ENCODE results near the gene SLC12A7.
"Not testable (repeated sequence)": the region's sequence is repeated elsewhere in the genome, so short reads cannot be mapped to it uniquely, and the experiment has no call there.

The SLC12A7 gene

GRCh38 chr5:1109542-1110306 lies 2.1 kb downstream of the SLC12A7 start:
- DNase-seq, result no peak

DNA sequence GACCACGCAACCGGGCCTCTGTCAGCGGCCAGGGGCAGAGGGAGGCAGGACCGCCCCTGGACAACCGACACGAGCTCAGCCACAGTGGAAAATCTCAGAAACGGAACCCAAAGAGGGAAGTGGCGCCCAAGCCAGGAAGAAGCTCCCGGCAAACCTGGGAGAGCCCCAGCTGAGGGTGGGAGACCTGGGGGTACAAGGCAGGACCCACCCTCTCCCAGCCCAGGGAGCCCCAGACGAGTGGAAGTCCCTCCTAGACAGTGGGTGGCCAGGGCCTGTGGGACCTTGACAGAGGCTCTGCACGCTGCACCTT lies 3.0 kb downstream of the SLC12A7 start:
- no peak for DNase-seq

DNA sequence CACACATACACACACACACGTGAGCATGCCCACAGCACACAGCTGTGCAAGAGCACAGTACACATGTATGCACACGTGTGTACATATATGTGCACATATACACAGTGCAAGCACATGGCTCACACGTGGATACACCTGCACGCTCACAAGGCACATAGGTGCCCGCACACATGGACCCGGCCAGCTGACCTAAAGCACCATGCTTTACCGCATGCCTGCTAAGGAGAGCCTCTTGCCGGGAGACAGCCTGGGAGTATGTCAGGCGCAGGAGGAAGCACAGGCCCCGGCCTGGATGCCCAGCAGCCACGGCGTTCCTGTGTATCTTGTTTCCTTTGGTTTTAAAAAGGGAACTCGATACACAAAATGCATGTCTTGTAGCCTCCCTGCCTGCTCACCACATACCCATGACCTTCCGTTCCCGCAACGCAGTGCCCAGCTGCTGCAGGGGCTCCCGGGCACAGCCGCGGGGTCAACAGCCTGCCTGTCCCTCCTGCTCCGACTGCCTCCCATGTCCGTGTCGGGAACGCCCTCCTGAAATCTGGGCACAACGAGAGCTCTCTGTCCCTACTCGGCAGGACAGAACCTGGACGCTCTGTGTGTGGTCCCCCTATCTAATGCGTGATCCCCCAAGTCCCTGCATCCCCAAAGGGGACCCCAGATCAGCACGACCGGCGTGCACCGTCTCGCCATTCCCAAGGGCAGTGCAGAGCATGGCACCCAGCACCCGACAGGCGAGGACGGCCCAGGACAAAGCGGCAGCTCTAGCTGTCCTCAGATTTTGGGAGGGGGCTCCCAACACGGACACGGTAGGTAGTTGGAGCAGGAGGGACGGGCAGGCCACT lies 3.6 kb downstream of the SLC12A7 start:
- no peak for DNase-seq

DNA sequence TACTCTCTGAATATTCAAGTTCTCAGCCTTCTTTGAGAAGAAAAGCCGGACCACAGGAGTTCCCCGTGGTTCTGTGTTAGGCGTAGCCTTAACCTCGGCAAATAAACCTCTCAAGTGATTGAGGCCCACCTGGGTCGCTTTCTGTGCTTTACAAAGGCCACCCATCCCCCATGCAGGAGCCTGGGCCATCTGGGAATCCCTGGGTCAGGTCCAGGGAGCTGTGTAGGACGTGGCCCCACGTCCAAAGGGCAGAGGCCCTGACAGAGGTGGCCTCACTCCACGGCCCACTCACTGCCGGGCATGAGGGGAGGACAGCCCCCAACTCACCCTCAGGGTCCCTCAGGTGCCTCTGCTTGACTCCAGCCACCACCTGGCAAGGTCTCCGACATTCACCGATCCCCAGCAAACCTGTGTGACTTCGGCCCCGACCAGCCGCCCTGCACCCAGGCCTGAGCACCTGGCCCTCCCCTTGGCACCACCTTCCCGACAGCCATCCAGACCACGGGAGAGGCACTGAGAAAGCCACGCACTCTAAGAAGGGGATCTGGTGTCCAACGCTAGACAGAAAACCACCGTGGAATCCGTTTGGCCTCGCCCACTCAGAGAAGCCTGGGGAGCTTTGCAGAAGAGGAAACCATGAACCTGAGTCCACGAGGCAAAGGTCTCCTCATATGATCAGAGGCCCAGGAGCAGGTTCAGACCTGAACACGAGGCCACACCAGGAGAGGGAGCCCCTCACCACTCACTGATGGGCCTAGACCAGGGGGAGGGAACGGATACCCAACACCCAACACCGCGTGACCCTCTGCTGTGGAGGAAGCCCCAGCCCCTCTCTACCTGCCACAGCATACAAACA lies 4.5 kb downstream of the SLC12A7 start:
- DNase-seq, result no peak

DNA sequence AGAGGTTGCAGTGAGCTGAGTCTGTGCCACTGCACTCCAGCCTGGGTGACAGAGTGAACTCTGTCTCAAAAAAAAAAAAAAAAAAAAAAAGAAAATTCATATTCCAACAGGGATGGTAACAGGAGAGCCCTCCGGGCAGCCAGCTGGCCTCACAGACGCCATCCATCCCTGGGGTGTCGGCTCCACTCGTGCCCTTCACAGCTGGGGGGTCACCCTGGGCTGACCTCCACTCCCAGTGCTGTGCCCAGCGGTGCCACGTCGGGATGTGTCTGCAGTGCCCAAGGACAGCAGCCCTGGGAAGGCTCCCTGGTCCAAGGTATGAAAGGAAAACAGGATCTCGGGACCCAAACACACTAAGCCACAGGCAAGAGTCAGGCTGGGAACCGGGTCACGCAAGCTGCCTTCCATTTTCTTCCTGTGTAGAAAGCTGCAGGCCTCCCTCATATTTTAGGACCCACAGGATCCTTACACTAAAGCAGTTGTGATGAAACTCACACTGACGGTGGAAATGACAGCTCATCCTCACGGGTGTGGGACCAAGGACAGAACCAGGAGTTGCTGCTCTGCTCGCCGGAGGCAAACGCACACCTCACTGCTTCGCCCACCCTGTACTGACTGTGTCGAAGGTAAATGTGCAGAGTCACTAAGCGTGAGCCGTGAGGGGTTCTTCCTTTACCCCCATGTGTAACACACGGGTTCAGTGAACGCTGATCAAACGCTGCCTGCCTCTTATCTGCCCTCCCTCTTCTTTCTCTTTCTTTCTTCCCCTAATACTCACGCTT lies 5.3 kb downstream of the SLC12A7 start:
- DNase-seq, result no peak

DNA sequence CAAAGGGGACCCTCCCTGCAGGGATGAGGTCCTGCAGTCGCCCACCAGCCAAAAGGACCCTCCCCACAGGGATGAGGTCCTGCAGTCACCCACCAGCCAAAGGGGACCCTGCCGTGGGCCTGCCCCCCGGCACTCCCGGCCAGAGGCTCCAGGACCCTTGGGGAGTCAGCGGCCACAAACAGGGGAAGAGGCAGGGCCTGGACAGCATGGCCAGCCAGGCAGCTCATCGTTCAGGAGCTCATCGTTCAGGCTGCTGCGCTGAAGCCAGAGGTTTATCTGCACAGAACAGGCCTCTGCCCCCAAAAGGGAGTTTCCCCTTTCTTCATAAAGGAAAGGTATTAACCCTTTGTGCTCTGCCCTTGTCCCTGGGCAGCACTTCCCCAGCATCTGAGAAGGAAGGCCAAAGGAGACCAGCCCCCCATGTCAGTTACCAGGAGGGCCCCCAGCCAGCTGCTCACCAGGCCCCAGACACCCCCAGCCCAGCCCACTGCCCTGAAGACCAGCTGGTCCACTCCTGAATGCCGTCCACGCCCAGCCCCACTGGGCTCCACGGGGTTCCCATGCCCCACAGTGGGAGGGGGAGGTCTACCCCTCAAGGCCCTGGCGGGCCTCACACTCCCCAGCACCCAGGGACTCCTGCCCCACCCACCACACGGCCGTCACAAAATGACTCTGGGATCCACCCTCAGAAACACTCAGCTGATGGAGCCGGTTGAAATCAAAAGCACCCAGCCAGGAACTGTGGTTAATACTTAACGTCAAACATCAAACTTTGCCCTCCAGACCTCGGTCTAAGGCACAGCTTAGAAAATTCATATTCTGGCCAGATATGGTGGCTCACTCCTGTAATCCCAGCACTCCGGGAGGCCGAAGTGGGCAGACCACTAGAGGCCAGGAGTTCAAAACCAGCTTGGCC lies 6.3 kb downstream of the SLC12A7 start:
- DNase-seq, result no peak

- DNase-seq, result no peak
Measured at GRCh38 chr5:1104327-1105006, 7.4 kb downstream of the SLC12A7 start.

DNA sequence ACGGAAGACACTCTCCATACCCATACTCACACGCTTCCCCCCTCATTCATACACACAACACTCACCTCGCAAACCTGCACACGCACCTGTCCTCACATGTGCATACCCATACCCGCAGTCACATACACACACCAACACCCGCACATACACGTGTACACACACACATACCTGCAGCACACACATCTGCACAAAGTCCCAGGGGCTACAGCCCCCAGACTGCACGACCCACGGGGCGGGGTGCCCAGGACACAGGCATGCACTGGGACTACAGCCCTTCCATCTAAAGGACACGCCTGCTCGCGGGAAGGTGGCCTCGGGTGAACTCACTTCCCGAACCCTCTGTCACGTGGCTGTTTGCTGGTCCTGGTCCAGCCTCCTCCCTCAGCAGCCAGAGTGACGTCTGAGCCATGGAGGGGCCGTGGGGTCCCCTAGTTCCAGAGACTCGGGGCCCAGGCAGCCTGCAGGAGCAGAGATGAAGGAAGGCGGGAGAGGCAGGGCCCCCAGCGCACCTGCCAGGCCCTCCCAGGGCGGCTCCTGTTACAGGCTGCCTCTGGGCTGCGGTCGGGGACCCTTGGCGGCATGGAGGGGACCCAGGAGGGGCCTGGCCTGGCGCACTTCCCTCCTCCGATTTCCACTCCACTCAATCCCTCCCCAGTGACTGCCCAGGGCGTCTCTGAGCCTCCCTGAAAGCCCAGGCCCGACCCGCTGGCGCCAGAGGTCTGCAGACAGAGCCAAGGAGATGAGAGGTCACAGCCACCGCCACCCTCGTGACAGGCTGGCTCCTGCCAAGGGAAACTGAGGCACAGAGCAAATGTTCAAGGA lies 8.1 kb downstream of the SLC12A7 start:
- peak; percentile 72 for DNase-seq

GRCh38 chr5:1103093-1103492 lies 8.8 kb downstream of the SLC12A7 start:
- no peak for DNase-seq

DNA sequence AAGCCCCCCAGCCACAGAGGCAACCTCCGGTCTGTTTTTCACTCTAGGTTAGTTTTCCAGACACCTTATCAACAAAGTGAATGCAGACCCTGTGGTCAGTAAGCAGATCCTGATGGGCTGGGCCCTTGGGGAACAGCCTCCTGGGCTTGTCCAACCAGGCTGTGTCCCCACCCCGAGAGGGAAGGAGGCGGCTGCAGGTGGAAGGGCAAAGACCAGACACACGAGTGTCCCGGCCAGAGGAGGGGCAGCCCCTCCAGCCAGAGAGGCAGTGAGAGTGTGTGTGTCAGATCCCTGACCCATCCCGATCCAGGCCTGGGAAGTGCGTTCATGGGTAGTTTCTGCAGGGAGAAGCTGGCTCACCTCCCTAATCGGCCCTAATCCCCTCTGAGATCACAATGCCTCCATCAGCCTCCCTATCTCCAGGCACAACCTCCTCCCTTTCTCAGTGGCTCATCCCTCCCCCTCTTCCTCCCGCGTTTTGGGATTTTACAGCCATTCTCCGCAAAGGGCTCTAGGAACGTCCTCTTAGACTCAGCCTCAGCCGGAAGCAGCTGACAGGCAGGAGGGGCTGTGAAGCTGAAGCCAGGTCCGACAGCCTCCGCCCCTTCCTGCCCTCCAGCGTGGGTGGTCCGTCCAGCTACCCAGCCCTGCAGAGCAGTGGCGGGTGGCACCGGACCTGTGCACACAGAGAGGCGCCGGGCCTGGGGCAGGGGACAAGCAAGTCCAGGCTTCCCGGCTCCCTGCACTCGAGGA lies 9.7 kb downstream of the SLC12A7 start:
- peak; percentile 65 for DNase-seq

- DNase-seq, result no peak
Measured at GRCh38 chr5:1100664-1101574, 10.9 kb downstream of the SLC12A7 start.

- no peak for DNase-seq
Measured at GRCh38 chr5:1099926-1100663, 11.8 kb downstream of the SLC12A7 start.

GRCh38 chr5:1098986-1099597 lies 12.8 kb downstream of the SLC12A7 start:
- no peak for DNase-seq

DNA sequence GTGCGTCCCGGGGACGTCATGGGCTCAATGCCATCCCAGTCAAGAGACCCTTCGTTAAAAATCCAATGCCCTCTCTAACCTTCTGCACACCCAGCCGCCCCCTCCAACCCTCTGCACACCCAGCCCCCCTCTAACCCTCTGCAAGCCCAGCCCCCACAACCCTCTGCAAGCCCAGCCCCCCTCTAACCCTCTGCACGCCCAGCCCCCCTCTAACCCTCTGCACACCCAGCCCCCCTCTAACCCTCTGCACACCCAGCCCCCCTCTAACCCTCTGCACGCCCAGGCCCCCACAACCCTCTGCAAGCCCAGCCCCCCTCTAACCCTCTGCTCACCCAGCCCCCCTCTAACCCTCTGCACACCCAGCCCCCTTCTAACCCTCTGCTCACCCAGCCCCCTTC lies 13.9 kb downstream of the SLC12A7 start:
- DNase-seq, result not testable (repeated sequence)

- no peak for DNase-seq
Measured at GRCh38 chr5:1097381-1097987, 14.4 kb downstream of the SLC12A7 start.

DNA sequence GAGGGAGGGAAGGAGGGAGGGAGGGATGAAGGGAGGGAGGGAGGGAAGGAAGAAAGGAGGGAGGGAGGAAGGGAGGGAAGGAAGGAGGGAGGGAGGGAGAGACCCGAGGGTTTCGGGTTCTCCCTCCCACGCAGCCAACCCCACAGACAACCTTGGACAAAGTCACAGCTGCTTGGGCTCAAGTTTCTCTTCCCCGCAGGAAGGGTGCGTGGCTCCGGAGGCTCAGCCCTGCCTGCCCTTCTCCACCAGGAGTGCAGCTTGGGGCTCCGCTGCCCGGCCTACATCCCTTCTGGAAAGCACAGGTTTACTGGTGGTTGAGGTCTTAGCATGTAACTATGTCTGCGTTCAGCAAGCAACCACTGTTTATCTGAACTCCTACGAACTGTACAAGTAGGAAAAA lies 15.0 kb downstream of the SLC12A7 start:
- no peak for DNase-seq

Measured in femur (tissue), 1 donor.